Keratinocyte (primary cell): ENCODE data around the gene PLK1. TPM values are rescaled to one million over a fixed set of nuclear protein-coding genes. Genes with fewer than 3 reads are reported as not detected.

Source experiments
- DNase-seq: peaks from one replicate; pipeline ENCODE4 v3.0.0-alpha.2; 2011; ENCODE audit warnings: low read depth, missing footprints, low spot score
- FAIRE-seq: peaks from 2 replicates; lab custom pipeline; 2011; peaks lifted over from hg19 to GRCh38; lab: Jason Lieb, UNC
- H2AFZ ChIP-seq: 2 replicates; pipeline ENCODE4 v1.6.0; 2012; ENCODE audit warnings: low read length, control low read depth, inconsistent platforms; ENCODE audit not compliant: control insufficient read depth
- H3K27ac ChIP-seq: 2 replicates; pipeline ENCODE4 v1.5.1; 2011; ENCODE audit warnings: low read length; ENCODE audit not compliant: control insufficient read depth, insufficient read depth
- H3K27me3 ChIP-seq: 3 replicates; pipeline ENCODE4 v1.6.0; 2011; ENCODE audit warnings: low read length; ENCODE audit not compliant: control insufficient read depth, insufficient read depth; ENCODE audit errors: extremely low read depth
- H3K36me3 ChIP-seq, 2 experiments: 2 replicates in 1 of 2; 3 replicates in 1 of 2; pipeline ENCODE4 v1.5.1; 2011; ENCODE audit warnings: low read length in 2 of 2, mild to moderate bottlenecking in 1 of 2; ENCODE audit not compliant: control insufficient read depth in 2 of 2, insufficient read depth in 2 of 2; ENCODE audit errors: extremely low read depth in 1 of 2
- H3K4me1 ChIP-seq: 3 replicates; pipeline ENCODE4 v1.5.1; 2011; ENCODE audit warnings: low read length; ENCODE audit not compliant: control insufficient read depth, insufficient read depth; ENCODE audit errors: extremely low read depth
- H3K4me2 ChIP-seq: 3 replicates; pipeline ENCODE4 v1.6.0; 2011; ENCODE audit warnings: low read depth, low read length; ENCODE audit not compliant: control insufficient read depth, insufficient read depth; ENCODE audit errors: extremely low read depth
- H3K4me3 ChIP-seq, 3 experiments: fragments of 200-600 bp in 1 of 3; sonication (generic) in 1 of 3; 2 replicates in 2 of 3; 3 replicates in 1 of 3; pipeline ENCODE4 v1.5.1; 2011 to 2016; ENCODE audit warnings: low read length in 3 of 3, mild to moderate bottlenecking in 3 of 3, control low read depth in 2 of 3, inconsistent platforms in 1 of 3, low read depth in 1 of 3, mixed read lengths in 1 of 3, mixed run types in 1 of 3, moderate library complexity in 1 of 3; ENCODE audit not compliant: control insufficient read depth in 2 of 3, insufficient read depth in 2 of 3; ENCODE audit errors: extremely low read depth in 1 of 3
- H3K79me2 ChIP-seq: 2 replicates; pipeline ENCODE4 v1.6.0; 2012; ENCODE audit warnings: low read length; ENCODE audit not compliant: control insufficient read depth, insufficient read depth
- H3K9ac ChIP-seq: 3 replicates; pipeline ENCODE4 v1.6.0; 2011; ENCODE audit warnings: low read length; ENCODE audit not compliant: control insufficient read depth, insufficient read depth; ENCODE audit errors: extremely low read depth
- H3K9me1 ChIP-seq: 3 replicates; pipeline ENCODE4 v1.6.0; 2011; ENCODE audit warnings: low read length; ENCODE audit not compliant: control insufficient read depth, insufficient read depth; ENCODE audit errors: extremely low read depth
- H3K9me3 ChIP-seq: 2 replicates; pipeline ENCODE4 v1.5.1; 2012; ENCODE audit warnings: low read depth, low read length; ENCODE audit not compliant: control insufficient read depth
- H4K20me1 ChIP-seq: 3 replicates; pipeline ENCODE4 v1.6.0; 2011; ENCODE audit warnings: low read length; ENCODE audit not compliant: control insufficient read depth, insufficient read depth; ENCODE audit errors: extremely low read depth
- CTCF ChIP-seq, 3 experiments: IDR thresholded peaks in 1 of 3; conservative IDR thresholded peaks in 1 of 3; optimal IDR thresholded peaks in 1 of 3; 2 replicates in 2 of 3; 3 replicates in 1 of 3; pipeline versions ENCODE3 to v1.5.1; 2011; ENCODE audit warnings: low read length in 3 of 3, mild to moderate bottlenecking in 3 of 3, moderate library complexity in 2 of 3, control low read depth in 1 of 3, inconsistent platforms in 1 of 3; ENCODE audit not compliant: insufficient read depth in 2 of 3; ENCODE audit errors: extremely low read depth in 1 of 3
- EZH2 ChIP-seq: IDR thresholded peaks from one replicate; pipeline ENCODE4 v1.6.1; 2012; ENCODE audit warnings: inconsistent platforms, mild to moderate bottlenecking, low read length, moderate library complexity
- dilution Hi-C: fragments of 300-500 bp; cut with MboI; formaldehyde crosslinking; loops from one replicate; pipeline ENCODE4 v1.7.0; 2020; ENCODE audit warnings: low sequenced_read_pairs; ENCODE audit not compliant: extremely low pct_ligation_motif_present
- polyA plus RNA-seq, 5 experiments: library from polyadenylated mRNA; depleted of rRNA in 3 of 5; stranded (reverse) in 3 of 5; stranded (forward) in 1 of 5; unstranded in 1 of 5; fragments of >200 nt; gene quantifications; 1 replicate in 1 of 5; 2 replicates in 3 of 5; 3 replicates in 1 of 5; pipeline versions ENCODE4 v1.2.1 to v1.2.3, GENCODE V29; 2011 to 2012; ENCODE audit warnings: missing spikeins in 2 of 5, low read depth in 1 of 5, low replicate concordance in 1 of 5

Gene PLK1
- polyA plus RNA-seq, 1 donor (not counting 4 experiments of a cell fraction or from before 2014, with no cell fraction given) = 21.2 TPM

GRCh38 chr16:23689442-23690187, 10.9 kb downstream of the PLK1 start:
- no peaks in the 10 kb centered on the region for H4K20me1 ChIP-seq
- H3K27me3 ChIP-seq = no peaks in the 10 kb centered on the region
- no peaks in the 10 kb centered on the region for H3K9me1 ChIP-seq
- H3K9ac ChIP-seq = no peak overlapping the region
- H3K9me3 ChIP-seq = no peaks in the 10 kb centered on the region
- FAIRE-seq (no peak), DNase-seq (no peak)
- H3K4me3 ChIP-seq = no peak overlapping the region
- no peak overlapping the region for H2AFZ ChIP-seq
- peaks cover 23 to 41% of the 10 kb centered on the region in 2 experiments for H3K36me3 ChIP-seq
- H3K27ac ChIP-seq = no peak overlapping the region
- no peak for TF ChIP-seq EZH2
- no peak for TF ChIP-seq CTCF (optimal IDR thresholded peaks at IDR 0.05 in 1 of 3, IDR thresholded peaks at IDR 0.05 in 1 of 3, conservative IDR thresholded peaks at IDR 0.05 in 1 of 3; ENCODE audit: extremely low read depth in 1 of 3, insufficient read depth in 2 of 3, low read length in 3 of 3)
- dilution Hi-C loops = no loop called here
- H3K79me2 ChIP-seq = no peaks in the 10 kb centered on the region
- no peaks in the 10 kb centered on the region for H3K4me1 ChIP-seq
- no peak overlapping the region for H3K4me2 ChIP-seq

GRCh38 chr16:23690771-23691482, 12.2 kb downstream of the PLK1 start:
- no peaks in the 10 kb centered on the region for H4K20me1 ChIP-seq
- no peaks in the 10 kb centered on the region for H3K9me3 ChIP-seq
- dilution Hi-C loops = no loop called here
- H3K27me3 ChIP-seq = no peaks in the 10 kb centered on the region
- FAIRE-seq (no peak), DNase-seq (no peak)
- H3K27ac ChIP-seq = no peak overlapping the region
- no peaks in the 10 kb centered on the region for H3K4me1 ChIP-seq
- no peak overlapping the region for H2AFZ ChIP-seq
- no peaks in the 10 kb centered on the region for H3K9me1 ChIP-seq
- no peak overlapping the region for H3K9ac ChIP-seq
- no peak overlapping the region for H3K4me3 ChIP-seq
- no peaks in the 10 kb centered on the region for H3K79me2 ChIP-seq
- no peak for TF ChIP-seq EZH2
- TF ChIP-seq CTCF (optimal IDR thresholded peaks at IDR 0.05 in 1 of 3, IDR thresholded peaks at IDR 0.05 in 1 of 3, conservative IDR thresholded peaks at IDR 0.05 in 1 of 3; ENCODE audit: extremely low read depth in 1 of 3, insufficient read depth in 2 of 3, low read length in 3 of 3) = no peak
- no peak overlapping the region for H3K4me2 ChIP-seq
- peaks cover 23 to 32% of the 10 kb centered on the region in 2 experiments for H3K36me3 ChIP-seq
